Heart left ventricle (tissue), 16 donors: ENCODE data around the gene AHRR. TPM values are rescaled to one million over a fixed set of nuclear protein-coding genes. Genes with fewer than 3 reads are reported as not detected.

ENCODE experiments used
- ATAC-seq, 4 donors: fragments of 200-7000 bp; cut with Tn5 transposase; one replicate each; pipeline ENCODE4 v1.9.1; 2020 to 2022; ENCODE audit warnings: moderate library complexity in 4 of 4, mild to moderate bottlenecking in 3 of 4, moderate number of reproducible peaks in 1 of 4
- DNase-seq, 5 donors: peaks; one replicate each; pipeline ENCODE4 v3.0.0-alpha.2; 2020
- H3K27ac ChIP-seq, 12 donors: fragments of 200-600 bp; sonication (generic) in 4 of 12; one replicate each; pipeline versions ENCODE4 v1.5.0 to v1.8.0; 2016 to 2022; ENCODE audit warnings: mild to moderate bottlenecking in 2 of 12
- H3K27me3 ChIP-seq, 9 donors: fragments of 200-600 bp; sonication (generic) in 2 of 9; one replicate each; pipeline versions ENCODE4 v1.5.1 to v1.8.0; 2016 to 2022; ENCODE audit warnings: mild to moderate bottlenecking in 3 of 9
- H3K36me3 ChIP-seq, 9 donors: fragments of 200-600 bp; sonication (generic) in 2 of 9; one replicate each; pipeline versions ENCODE4 v1.5.0 to v1.8.0; 2018 to 2022; ENCODE audit warnings: mild to moderate bottlenecking in 2 of 9
- H3K4me1 ChIP-seq, 12 donors: fragments of 200-600 bp; sonication (generic) in 4 of 12; one replicate each; pipeline versions ENCODE4 v1.5.0 to v1.8.0; 2016 to 2022; ENCODE audit warnings: mild to moderate bottlenecking in 3 of 12
- H3K4me3 ChIP-seq, 12 donors: fragments of 200-600 bp; sonication (generic) in 4 of 12; one replicate each; pipeline versions ENCODE4 v1.5.0 to v1.8.0; 2017 to 2022; ENCODE audit warnings: mild to moderate bottlenecking in 9 of 12, moderate library complexity in 4 of 12
- H3K9me3 ChIP-seq, 12 donors: fragments of 200-600 bp; sonication (generic) in 4 of 12; one replicate each; pipeline versions ENCODE4 v1.5.0 to v1.8.0; 2016 to 2022; ENCODE audit warnings: mild to moderate bottlenecking in 1 of 12
- POLR2A ChIP-seq, 2 donors: fragments of 450-650 bp; IDR thresholded peaks; one replicate each; pipeline ENCODE4 v1.6.1; 2017; ENCODE audit warnings: antibody characterized with exemption in 2 of 2, mild to moderate bottlenecking in 2 of 2, moderate library complexity in 2 of 2
- WGBS, 4 donors: extraction: QIAGEN DNeasy Blood & Tissue Kit in 2 of 4; methylation state at CpG; one replicate each; pipeline versions ENCODE4 v1.1.5 to v1.1.7; 2013 to 2018; 5-methylcytosine and 5-hydroxymethylcytosine counted together
- intact Hi-C, 10 donors: fragments of 100-400 bp; cut with DNase I; formaldehyde crosslinking; loops; one replicate each; pipeline versions ENCODE4 v1.11.1 to v1.14.2; 2022
- polyA plus RNA-seq, 2 donors: library from polyadenylated mRNA; stranded (reverse); fragments of 200-250 nt; gene quantifications; one replicate each; pipeline ENCODE4 v1.2.3, GENCODE V29; 2013
- total RNA-seq, 9 donors: library from RNA; depleted of rRNA in 2 of 9; stranded (reverse); fragments of >200 nt in 2 of 9; fragmentation: NEBNext Ultra II Directional in 3 of 9; extraction: Animal tissue kit (Norgen Biotek cat#: 25700) in 3 of 9; gene quantifications; one replicate each; pipeline versions ENCODE4 v1.1.0 to v1.2.4, GENCODE V29; 2016 to 2023
- TF ChIP-seq, protein P1 (sequence below), 12 donors: fragments of 200-600 bp; sonication (generic) in 4 of 12; IDR thresholded peaks; one replicate each; pipeline versions ENCODE4 v1.5.0 to v1.8.0; 2018 to 2022; ENCODE audit warnings: antibody characterized with exemption in 12 of 12, mild to moderate bottlenecking in 5 of 12
- donor health status: ischemic (EF 13 %, LVEDD 7.1; RV severe dilation, severe dysfunction).
- donor health status: healthy with polysubstance abuse.
- donor health status: DM: no; HTN: yes; CAD: no.
- donor health status: DM: no; HTN: no; CAD: no.
- donor health status: ischemic (EF 25% LVEDD 6.9; RV normal size, moderate dysfunction).
- donor health status: ischemic (EF 25% LVEDD 5.7; RV mildly dilated, moderate dysfunction).
- donor health status: healthy.
- donor health status: DM: yes; HTN: yes; CAD: no.
- donor health status: ischemic (EF 35%, LVEDD 5.7; RV mildly dilated, moderate dysfunction).
- donor health status: nonischemic (EF 11% LVEDD 7.7; RV severe dilation, severe dysfunction).
- donor health status: DM: yes; HTN: yes; CAD: no.
- donor health status: PGD.
- donor health status: ischemic (EF 29% LVEDD 5.4; RV normal size, mild dysfunction).
- donor health status: nonischemic (EF 23%, LVEDD 6.1; RV moderate dilation, normal function).

The AHRR gene
- total and polyA plus RNA-seq, 11 donors = 0.11 to 0.69 (median 0.26) TPM; not detected in 2

DNA sequence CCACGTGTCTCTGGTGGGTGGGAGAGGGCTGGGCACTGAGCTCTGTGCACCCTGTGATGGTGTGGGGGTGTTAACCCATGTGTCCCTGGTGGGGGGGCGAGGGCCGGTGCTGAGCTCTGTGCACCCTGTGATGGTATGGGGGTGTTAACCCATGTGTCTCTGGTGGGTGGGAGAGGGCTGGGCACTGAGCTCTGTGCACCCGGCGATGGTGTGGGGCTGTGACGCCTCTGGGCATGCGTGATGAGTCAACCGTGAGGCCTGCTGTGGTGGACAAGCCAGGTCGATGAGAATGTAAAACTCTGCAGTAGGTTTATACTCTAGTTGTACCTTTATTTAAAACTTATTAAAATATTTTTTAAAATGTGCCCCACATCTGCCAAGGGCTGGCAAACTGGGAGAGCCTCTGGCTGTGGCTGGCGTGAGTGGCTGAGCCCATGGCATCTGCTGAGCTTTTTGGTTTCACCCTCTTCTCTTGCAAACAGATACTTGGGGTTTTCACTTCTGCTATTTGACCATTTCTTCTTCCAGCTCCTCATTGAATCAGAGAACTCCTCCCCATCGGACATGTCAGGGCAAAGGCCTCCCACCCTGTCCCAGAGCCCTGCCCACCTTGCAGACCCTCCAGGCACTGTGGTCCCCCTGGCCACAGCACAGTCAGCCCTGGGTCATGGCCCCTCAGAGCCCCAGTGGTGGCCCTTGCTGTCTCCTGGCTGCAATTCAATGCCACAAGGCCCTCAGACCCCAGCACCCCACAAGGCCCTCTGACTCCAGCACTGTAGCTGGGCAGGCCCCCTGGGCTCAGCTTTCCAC lies 103.0 kb downstream of the AHRR start:
- intact Hi-C loops = no loop called here
- Histone ChIP-seq H3K4me1 (peaks cover 0 to 5% (median 0%) of the 10 kb centered on the region in 12 donors), H3K36me3 (no peaks in the 10 kb centered on the region), H3K9me3 (no peaks in the 10 kb centered on the region), H3K4me3 (no peak overlapping the region), H3K27ac (peak overlapping the region in 1 of 12 donors; percentile 49), H3K27me3 (peaks cover 0 to 5% (median 0%) of the 10 kb centered on the region in 9 donors)
- no peak for ATAC-seq
- TF ChIP-seq, protein P1, sequence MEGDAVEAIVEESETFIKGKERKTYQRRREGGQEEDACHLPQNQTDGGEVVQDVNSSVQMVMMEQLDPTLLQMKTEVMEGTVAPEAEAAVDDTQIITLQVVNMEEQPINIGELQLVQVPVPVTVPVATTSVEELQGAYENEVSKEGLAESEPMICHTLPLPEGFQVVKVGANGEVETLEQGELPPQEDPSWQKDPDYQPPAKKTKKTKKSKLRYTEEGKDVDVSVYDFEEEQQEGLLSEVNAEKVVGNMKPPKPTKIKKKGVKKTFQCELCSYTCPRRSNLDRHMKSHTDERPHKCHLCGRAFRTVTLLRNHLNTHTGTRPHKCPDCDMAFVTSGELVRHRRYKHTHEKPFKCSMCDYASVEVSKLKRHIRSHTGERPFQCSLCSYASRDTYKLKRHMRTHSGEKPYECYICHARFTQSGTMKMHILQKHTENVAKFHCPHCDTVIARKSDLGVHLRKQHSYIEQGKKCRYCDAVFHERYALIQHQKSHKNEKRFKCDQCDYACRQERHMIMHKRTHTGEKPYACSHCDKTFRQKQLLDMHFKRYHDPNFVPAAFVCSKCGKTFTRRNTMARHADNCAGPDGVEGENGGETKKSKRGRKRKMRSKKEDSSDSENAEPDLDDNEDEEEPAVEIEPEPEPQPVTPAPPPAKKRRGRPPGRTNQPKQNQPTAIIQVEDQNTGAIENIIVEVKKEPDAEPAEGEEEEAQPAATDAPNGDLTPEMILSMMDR (IDR thresholded peaks at IDR 0.05) = no peak
- TF ChIP-seq POLR2A (IDR thresholded peaks at IDR 0.05) = no peak
- peak in 1 of 5 donors; percentile 47 for DNase-seq
- WGBS, 4 donors = 86 to 88% (median 86%) methylated on average over 8 to 11 of the region's 11 CpGs

GRCh38 chr5:425714-426113 lies 104.2 kb downstream of the AHRR start:
- intact Hi-C loops = no loop called here
- WGBS, 4 donors = 64 to 75% (median 69%) methylated on average over 5 of the region's 5 CpGs
- H3K4me1 ChIP-seq = peaks cover 0 to 5% (median 0%) of the 10 kb centered on the region in 12 donors
- H3K27ac ChIP-seq = no peak overlapping the region
- ATAC-seq (no peak), DNase-seq (peak in 1 of 5 donors; percentile 22)
- no peaks in the 10 kb centered on the region for H3K9me3 ChIP-seq
- no peak overlapping the region for H3K4me3 ChIP-seq
- TF ChIP-seq POLR2A (IDR thresholded peaks at IDR 0.05) = no peak
- TF ChIP-seq, protein P1 (IDR thresholded peaks at IDR 0.05) = peak in 1 of 12 donors; percentile 10
- H3K36me3 ChIP-seq = no peaks in the 10 kb centered on the region
- peaks cover 0 to 5% (median 0%) of the 10 kb centered on the region in 9 donors for H3K27me3 ChIP-seq

DNA sequence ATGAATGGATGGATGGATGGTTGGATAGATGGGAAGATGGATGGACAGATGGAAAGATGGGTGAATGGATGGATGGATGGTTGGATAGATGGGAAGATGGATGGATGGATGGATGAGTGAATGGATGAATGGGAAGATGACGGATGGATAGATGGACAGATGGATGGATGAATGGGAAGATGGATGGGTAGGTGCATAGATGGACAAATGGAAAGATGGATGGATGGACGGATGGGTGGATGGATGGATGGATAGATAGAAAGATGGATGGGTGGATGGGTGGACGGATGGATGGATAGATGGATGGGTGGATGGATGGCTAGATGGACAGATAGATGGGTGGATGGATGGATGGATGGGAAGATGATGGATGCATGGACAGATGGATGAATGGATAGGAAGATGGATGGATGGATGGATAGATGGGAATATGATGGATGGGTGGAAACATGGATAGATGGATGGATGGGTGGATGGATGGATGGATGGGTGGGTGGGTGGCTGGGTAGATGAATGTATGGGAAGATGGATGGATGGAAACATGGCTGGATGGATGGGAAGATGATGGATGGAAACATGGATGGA lies 105.0 kb downstream of the AHRR start:
- intact Hi-C loops = no loop called here

More for the DNA sequence above, 105.0 kb downstream of the AHRR start:
- Histone ChIP-seq H3K36me3 (no peaks in the 10 kb centered on the region), H3K27me3 (peaks cover 0 to 5% (median 0%) of the 10 kb centered on the region in 9 donors), H3K9me3 (no peaks in the 10 kb centered on the region), H3K4me1 (peaks cover 0 to 5% (median 0%) of the 10 kb centered on the region in 12 donors), H3K27ac (no peak overlapping the region), H3K4me3 (no peak overlapping the region)
- ATAC-seq (no peak), DNase-seq (no peak)
- TF ChIP-seq POLR2A (IDR thresholded peaks at IDR 0.05) = no peak
- TF ChIP-seq, protein P1 (IDR thresholded peaks at IDR 0.05) = no peak
- 76 to 90% (median 83%) methylated on average over 3 of the region's 3 CpGs for WGBS, 4 donors
